HPDE6-E6E7 (cell line): Measurements from ENCODE around the gene HOXC5.

ENCODE experiments used
- DNase-seq: peaks from one replicate; pipeline ENCODE4 v3.0.0; 2011; ENCODE audit warnings: missing footprints; ENCODE audit errors: extremely low spot score

The HOXC5 gene

GRCh38 chr12:54045868-54046521, 13.1 kb downstream of the HOXC5 start:
- DNase-seq, result no peak

- DNase-seq, result no peak
These were observed 13.9 kb downstream of the HOXC5 start for GRCh38 chr12:54046809-54047159.

GRCh38 chr12:54047160-54047963, 14.5 kb downstream of the HOXC5 start:
- no peak for DNase-seq

DNA sequence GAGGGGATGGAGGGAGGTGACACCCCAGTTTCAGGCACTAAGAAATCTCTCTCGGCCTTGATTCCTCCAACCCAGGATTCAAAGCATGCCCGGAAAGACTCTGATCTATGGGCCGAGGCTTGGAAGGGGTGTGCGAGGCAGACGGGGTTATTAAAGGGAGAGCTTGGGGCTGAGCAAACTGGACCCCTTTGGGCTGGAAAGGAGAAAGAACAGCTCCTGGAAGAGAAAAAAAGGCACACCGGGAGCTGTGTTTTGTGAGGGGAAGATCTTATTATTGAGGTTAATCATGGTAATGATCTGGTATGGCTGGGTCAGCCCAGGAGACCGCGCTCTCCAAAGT, 15.1 kb downstream of the HOXC5 start:
- no peak for DNase-seq

DNA sequence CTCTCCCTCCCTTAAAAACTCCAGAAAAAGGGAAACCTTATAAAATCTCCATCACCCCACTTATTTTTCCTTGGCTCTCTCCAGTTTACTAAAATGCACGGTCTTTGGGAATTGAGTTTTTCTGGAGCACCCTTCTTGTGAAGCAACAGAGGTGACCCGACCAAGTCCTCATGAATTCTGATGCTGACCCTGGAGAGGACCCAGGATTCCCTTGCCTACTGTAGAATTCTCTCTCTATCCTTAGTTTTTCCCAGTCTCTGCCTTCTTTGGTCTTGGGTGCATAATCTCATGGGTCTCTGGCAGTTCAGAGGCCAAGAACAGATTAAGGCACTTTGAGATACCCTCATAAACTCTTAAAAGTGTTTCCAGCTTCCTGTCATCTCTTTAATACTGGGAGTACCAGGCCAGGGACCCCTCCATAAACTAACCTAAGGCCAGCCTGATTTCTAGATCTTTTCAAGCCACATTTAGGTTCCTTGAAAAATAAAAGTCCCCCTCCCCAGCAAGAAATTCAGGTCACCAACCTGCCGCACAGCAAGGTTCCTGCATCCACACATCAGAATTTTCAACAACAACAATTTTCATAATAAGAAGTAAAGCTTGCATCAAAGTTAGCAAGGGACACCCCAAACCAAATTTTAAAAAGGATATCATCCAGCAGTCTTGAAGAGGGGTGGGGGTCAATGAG, 15.7 kb downstream of the HOXC5 start:
- no peak for DNase-seq

DNA sequence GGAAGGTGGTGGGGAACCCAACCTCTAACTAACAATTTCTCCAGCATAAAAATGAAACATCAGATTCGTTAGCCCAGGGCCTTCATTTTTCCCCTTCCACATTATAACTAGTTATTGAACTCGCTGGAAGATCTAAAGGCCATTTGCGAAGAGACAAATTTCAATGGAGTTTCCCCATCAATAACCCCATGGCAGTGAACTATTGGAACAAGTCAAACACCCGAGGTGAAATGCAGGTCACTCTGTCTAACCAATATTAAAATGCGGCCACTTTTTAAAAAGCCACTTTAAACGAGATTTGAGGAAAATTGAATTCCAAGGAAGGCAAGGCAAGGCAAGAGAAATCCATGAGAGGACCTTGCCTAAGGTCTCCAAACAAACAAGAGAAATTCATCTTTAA, 16.3 kb downstream of the HOXC5 start:
- DNase-seq, result no peak

DNA sequence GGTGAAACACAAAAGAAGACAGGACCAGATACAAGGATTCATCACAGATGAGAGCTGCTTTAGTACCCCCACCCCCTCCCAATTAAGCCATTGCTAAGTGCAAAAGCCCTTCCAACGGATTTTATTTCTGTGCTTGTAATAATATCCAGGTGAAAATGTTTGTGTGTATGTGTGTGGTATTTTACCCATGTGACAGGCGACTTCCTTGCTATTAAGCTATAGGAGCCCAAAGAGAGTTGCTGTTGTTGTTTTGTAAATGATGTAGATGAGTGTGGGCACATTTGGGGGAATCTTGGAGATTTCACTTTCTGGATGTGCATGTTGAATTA, 17.6 kb downstream of the HOXC5 start:
- DNase-seq, result no peak

GRCh38 chr12:54051026-54051842, 18.4 kb downstream of the HOXC5 start:
- no peak for DNase-seq

- DNase-seq, result no peak
These were observed 19.1 kb downstream of the HOXC5 start for GRCh38 chr12:54051874-54052437.

DNA sequence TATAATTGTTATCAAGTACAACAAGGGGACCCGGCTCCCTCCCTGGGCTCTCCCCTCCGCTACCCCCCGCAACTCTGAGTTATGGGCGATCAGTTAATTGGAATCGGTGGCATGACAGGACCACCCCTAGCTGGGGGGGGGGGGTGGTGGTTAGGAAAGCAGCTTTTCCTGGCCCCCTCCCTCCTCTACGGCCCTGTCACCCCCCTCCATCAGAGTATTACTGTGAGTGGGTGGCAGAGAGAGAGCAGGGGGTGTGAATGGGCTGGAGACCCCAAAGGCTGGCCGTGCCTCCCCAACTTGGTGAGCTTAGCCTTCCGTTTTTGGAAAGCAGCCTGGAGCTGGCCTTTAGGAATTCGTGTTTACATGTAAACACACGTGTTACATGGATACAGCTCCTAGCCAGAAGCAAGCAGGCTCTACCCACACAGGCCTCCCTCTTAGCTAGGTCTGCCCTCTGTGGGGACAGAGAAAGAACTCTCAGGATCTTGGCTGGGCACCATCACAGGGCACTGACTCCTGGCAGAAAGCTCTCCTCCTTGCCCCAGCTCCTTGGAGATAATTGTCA, 19.7 kb downstream of the HOXC5 start:
- DNase-seq, result no peak

DNA sequence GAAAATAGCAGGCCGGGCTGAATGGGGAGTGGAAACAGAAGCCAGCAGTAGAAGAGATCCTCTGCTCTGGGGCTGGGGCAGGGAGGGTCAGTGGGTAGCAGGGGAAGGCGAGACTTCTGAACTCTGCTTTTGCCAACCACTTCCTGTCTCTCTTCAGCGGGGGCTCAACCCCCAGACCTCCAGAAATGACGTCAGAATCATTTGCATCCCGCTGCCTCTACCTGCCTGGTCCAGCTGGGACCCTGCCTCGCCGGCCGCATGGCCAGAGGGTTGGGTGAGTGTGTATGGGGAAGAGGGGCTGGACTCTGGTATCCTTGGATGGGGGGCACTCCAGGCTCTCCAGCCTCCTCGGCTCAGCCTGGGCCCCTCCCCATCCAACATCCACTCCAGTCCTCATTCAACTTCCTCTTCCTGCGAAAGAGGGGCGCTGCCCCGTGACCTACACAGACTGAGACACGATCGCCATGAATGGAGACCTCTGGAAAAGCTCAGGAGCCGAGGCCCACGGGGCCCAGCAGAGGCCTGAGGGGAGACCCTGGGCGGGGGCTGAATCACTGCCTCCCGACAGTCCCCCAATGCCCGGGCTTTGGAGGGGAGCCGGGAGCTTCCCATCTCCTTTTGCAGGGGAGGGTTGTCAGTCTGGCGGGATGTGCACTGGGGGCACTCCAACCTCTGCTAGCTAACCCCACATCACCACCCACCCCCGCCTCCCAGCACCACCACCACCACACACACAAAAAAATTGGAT, 20.3 kb downstream of the HOXC5 start:
- no peak for DNase-seq

GRCh38 chr12:54053751-54054741, 21.2 kb downstream of the HOXC5 start, which contains the start of gene HOXC4:
HOXC4 (plus strand) TSS chr12:54053835; CDS start chr12:54053923, 88 bp downstream.
- no peak for DNase-seq

DNA sequence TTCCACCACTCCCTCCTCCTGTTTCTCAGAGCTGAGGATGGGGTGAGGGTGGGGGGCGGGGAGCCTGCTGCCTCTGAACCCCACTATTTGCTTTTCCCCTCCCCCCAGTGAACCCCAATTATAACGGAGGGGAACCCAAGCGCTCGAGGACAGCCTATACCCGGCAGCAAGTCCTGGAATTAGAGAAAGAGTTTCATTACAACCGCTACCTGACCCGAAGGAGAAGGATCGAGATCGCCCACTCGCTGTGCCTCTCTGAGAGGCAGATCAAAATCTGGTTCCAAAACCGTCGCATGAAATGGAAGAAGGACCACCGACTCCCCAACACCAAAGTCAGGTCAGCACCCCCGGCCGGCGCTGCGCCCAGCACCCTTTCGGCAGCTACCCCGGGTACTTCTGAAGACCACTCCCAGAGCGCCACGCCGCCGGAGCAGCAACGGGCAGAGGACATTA, 21.9 kb downstream of the HOXC5 start:
- no peak for DNase-seq

DNA sequence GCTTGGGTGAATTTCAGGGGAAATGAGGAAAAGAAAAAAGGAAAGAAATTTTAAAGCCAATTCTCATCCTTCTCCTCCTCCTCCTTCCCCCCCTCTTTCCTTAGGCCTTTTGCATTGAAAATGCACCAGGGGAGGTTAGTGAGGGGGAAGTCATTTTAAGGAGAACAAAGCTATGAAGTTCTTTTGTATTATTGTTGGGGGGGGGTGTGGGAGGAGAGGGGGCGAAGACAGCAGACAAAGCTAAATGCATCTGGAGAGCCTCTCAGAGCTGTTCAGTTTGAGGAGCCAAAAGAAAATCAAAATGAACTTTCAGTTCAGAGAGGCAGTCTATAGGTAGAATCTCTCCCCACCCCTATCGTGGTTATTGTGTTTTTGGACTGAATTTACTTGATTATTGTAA, 22.7 kb downstream of the HOXC5 start:
- no peak for DNase-seq

- DNase-seq, result no peak
These were observed 23.3 kb downstream of the HOXC5 start for GRCh38 chr12:54056110-54056509.

GRCh38 chr12:54058128-54058768, 25.4 kb downstream of the HOXC5 start:
- DNase-seq, result no peak

- DNase-seq, result no peak
These were observed 26.8 kb downstream of the HOXC5 start for GRCh38 chr12:54059668-54060067.

- no peak for DNase-seq
These were observed 27.5 kb downstream of the HOXC5 start for GRCh38 chr12:54060174-54060974.
